Left ventricle myocardium inferior (tissue), 1 donor: ENCODE results near the gene SORCS2. TPM values are rescaled to one million over a fixed set of nuclear protein-coding genes. Genes with fewer than 3 reads are reported as not detected.

Source experiments
- DNase-seq: peaks from one replicate; pipeline ENCODE4 v3.0.0-alpha.2; 2020
- H3K27ac ChIP-seq: fragments of 200-600 bp; replicated peaks from 2 replicates; pipeline ENCODE4 v1.8.0; 2021
- H3K27me3 ChIP-seq: fragments of 200-600 bp; 2 replicates; pipeline ENCODE4 v1.8.0; 2021; ENCODE audit warnings: low read depth
- H3K36me3 ChIP-seq: fragments of 200-600 bp; 2 replicates; pipeline ENCODE4 v1.8.0; 2021
- H3K4me1 ChIP-seq: fragments of 200-600 bp; 2 replicates; pipeline ENCODE4 v1.8.0; 2021
- H3K4me3 ChIP-seq: fragments of 200-600 bp; 2 replicates; pipeline ENCODE4 v1.8.0; 2021; ENCODE audit warnings: mild to moderate bottlenecking, moderate library complexity
- H3K9me3 ChIP-seq: fragments of 200-600 bp; replicated peaks from 2 replicates; pipeline ENCODE4 v1.8.0; 2021
- CTCF ChIP-seq: fragments of 200-600 bp; IDR thresholded peaks from 2 replicates; pipeline ENCODE4 v1.8.0; 2021; ENCODE audit warnings: antibody characterized with exemption, mild to moderate bottlenecking, borderline replicate concordance
- intact Hi-C: fragments of 100-400 bp; cut with micrococcal nuclease; formaldehyde crosslinking; loops from one replicate; pipeline ENCODE4 v1.11.0; 2022
- total RNA-seq: library from RNA; stranded (reverse); fragmentation: NEBNext Ultra II Directional; extraction: Animal tissue kit (Norgen Biotek cat#: 25700); gene quantifications from one replicate; pipeline ENCODE4 v1.2.1, GENCODE V29; 2021
- donor health status: DM: no; HTN: yes; CAD: no; lungs with severe emphysema.

Gene SORCS2
- total RNA-seq, 1 donor from 2014 or later, result 1.2 TPM

GRCh38 chr4:7516773-7517144 lies 324.4 kb downstream of the SORCS2 start:
- intact Hi-C loops, result no loop called here
- DNase-seq, result peak; percentile 37
- H3K4me3 ChIP-seq, result no peak overlapping the region
- no peak overlapping the region for H3K27ac ChIP-seq
- H3K9me3 ChIP-seq, result no peaks in the 10 kb centered on the region
- H3K27me3 ChIP-seq, result peaks cover 25% of the 10 kb centered on the region
- H3K36me3 ChIP-seq, result no peaks in the 10 kb centered on the region
- no peak for TF ChIP-seq CTCF
- peaks cover 50% of the 10 kb centered on the region for H3K4me1 ChIP-seq

GRCh38 chr4:7518871-7519637 lies 326.7 kb downstream of the SORCS2 start:
- DNase-seq, result peak; percentile 75
- H3K27ac ChIP-seq, result no peak overlapping the region
- peaks cover 41% of the 10 kb centered on the region for H3K27me3 ChIP-seq
- intact Hi-C loops, result no loop called here
- H3K4me1 ChIP-seq, result peaks cover 49% of the 10 kb centered on the region
- no peaks in the 10 kb centered on the region for H3K9me3 ChIP-seq
- TF ChIP-seq CTCF, result no peak
- H3K4me3 ChIP-seq, result no peak overlapping the region
- H3K36me3 ChIP-seq, result no peaks in the 10 kb centered on the region

- no peak for TF ChIP-seq CTCF
- Histone ChIP-seq H3K9me3 (no peaks in the 10 kb centered on the region), H3K4me3 (no peak overlapping the region), H3K27me3 (peaks cover 49% of the 10 kb centered on the region), H3K4me1 (peaks cover 41% of the 10 kb centered on the region), H3K36me3 (no peaks in the 10 kb centered on the region), H3K27ac (no peak overlapping the region)
- DNase-seq, result no peak
- intact Hi-C loops, result no loop called here
Measured at GRCh38 chr4:7519638-7520376, 327.5 kb downstream of the SORCS2 start.

GRCh38 chr4:7521666-7522065 lies 329.3 kb downstream of the SORCS2 start:
- Histone ChIP-seq H3K36me3 (no peaks in the 10 kb centered on the region), H3K4me3 (no peak overlapping the region), H3K9me3 (no peaks in the 10 kb centered on the region), H3K27ac (no peak overlapping the region), H3K27me3 (peaks cover 66% of the 10 kb centered on the region), H3K4me1 (peaks cover 27% of the 10 kb centered on the region)
- TF ChIP-seq CTCF, result no peak
- no peak for DNase-seq
- intact Hi-C loops, result no loop called here

- Histone ChIP-seq H3K27me3 (peaks cover 75% of the 10 kb centered on the region), H3K4me1 (peaks cover 18% of the 10 kb centered on the region), H3K27ac (no peak overlapping the region), H3K4me3 (no peak overlapping the region), H3K9me3 (no peaks in the 10 kb centered on the region), H3K36me3 (no peaks in the 10 kb centered on the region)
- DNase-seq, result no peak
- no peak for TF ChIP-seq CTCF
- intact Hi-C loops, result no loop called here
Measured at GRCh38 chr4:7522452-7523220, 330.3 kb downstream of the SORCS2 start.
